ENCODE measurements around the gene ATG10. TPM values are rescaled to one million over a fixed set of nuclear protein-coding genes. Genes with fewer than 3 reads are reported as not detected.

ATG10 gene
- total RNA-seq, 1 experiment from 2014 or later: 11.8 TPM

- Histone ChIP-seq H4K20me1 (ENCODE audit: low read length) (no peaks in the 10 kb centered on the region), H3K36me3 (ENCODE audit: low read depth, low read length) (no peaks in the 10 kb centered on the region), H3F3A (ENCODE audit: low read length, unreplicated experiment) (no peaks in the 10 kb centered on the region), H3K4me2 (ENCODE audit: low read length) (no peak overlapping the region), H3K9ac (ENCODE audit: low read length) (no peak overlapping the region), H3K4me3 (ENCODE audit: low read length) (no peak overlapping the region), H3K27me3 (ENCODE audit: low read length) (no peaks in the 10 kb centered on the region), H3K4me1 (ENCODE audit: insufficient read depth, low read length) (no peaks in the 10 kb centered on the region), H2AFZ (ENCODE audit: low read length) (no peak overlapping the region), H3K27ac (ENCODE audit: low read length) (no peak overlapping the region), H3K9me3 (ENCODE audit: low read length) (no peaks in the 10 kb centered on the region), H3K79me2 (ENCODE audit: low read length) (no peaks in the 10 kb centered on the region), H3K9me2 (replicated peaks; ENCODE audit: low read length) (no peaks in the 10 kb centered on the region)
- no TSS peak for BruUV-seq (replicated peaks)
- POLR2A ChIA-PET (ENCODE audit: unreplicated experiment): no interaction called here
- intact Hi-C loops (cut with micrococcal nuclease): no loop called here
- TF ChIP-seq CTCF (conservative IDR thresholded peaks at IDR 0.05; ENCODE audit: low read depth, low read length) (no peak), EZH2phosphoT487 (IDR thresholded peaks at IDR 0.05; ENCODE audit: borderline replicate concordance, low read length) (no peak), EZH2 (IDR thresholded peaks at IDR 0.05; ENCODE audit: low read length, unreplicated experiment) (no peak)
- no peak for DNase-seq
- no peak for ATAC-seq
- CTCF ChIA-PET: no interaction called here
These were observed 285.4 kb downstream of the ATG10 start for GRCh38 chr5:82257247-82257646.

DNA sequence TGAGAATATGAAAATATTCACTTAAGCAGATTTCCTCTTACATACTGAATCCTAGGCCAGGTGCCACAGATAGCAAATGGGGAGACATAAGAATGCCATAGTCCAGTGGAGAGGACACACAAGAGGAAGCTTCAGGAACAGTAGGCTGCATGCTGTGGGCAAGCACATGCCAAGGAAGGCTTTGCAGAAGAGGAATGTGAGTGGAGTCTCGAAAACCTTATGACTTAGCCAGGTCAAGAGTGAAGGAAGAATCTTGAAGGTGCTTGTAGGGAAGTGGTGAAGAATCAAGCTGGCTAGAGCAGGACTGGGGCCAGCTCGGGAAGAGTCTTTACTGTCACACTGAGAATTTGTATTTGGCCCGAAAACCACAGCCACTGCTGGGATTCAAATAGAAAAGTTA, 285.9 kb downstream of the ATG10 start:
- Histone ChIP-seq H3K9me2 (replicated peaks; ENCODE audit: low read length) (no peaks in the 10 kb centered on the region), H3K4me3 (ENCODE audit: low read length) (no peak overlapping the region), H3K4me1 (ENCODE audit: insufficient read depth, low read length) (no peaks in the 10 kb centered on the region), H3K27ac (ENCODE audit: low read length) (no peak overlapping the region), H3K79me2 (ENCODE audit: low read length) (no peaks in the 10 kb centered on the region), H3K9ac (ENCODE audit: low read length) (no peak overlapping the region), H2AFZ (ENCODE audit: low read length) (no peak overlapping the region), H3K9me3 (ENCODE audit: low read length) (no peaks in the 10 kb centered on the region), H4K20me1 (ENCODE audit: low read length) (no peaks in the 10 kb centered on the region), H3K27me3 (ENCODE audit: low read length) (no peaks in the 10 kb centered on the region), H3K36me3 (ENCODE audit: low read depth, low read length) (no peaks in the 10 kb centered on the region), H3F3A (ENCODE audit: low read length, unreplicated experiment) (no peaks in the 10 kb centered on the region), H3K4me2 (ENCODE audit: low read length) (no peak overlapping the region)
- TF ChIP-seq EZH2 (IDR thresholded peaks at IDR 0.05; ENCODE audit: low read length, unreplicated experiment): no peak
- no peak for TF ChIP-seq EZH2phosphoT487 (IDR thresholded peaks at IDR 0.05; ENCODE audit: borderline replicate concordance, low read length)
- intact Hi-C loops (cut with micrococcal nuclease): no loop called here
- ATAC-seq: no peak
- BruUV-seq (replicated peaks): no TSS peak
- ChIA-PET POLR2A (ENCODE audit: unreplicated experiment) (no interaction called here), CTCF (no interaction called here)
- DNase-seq: no peak

DNA sequence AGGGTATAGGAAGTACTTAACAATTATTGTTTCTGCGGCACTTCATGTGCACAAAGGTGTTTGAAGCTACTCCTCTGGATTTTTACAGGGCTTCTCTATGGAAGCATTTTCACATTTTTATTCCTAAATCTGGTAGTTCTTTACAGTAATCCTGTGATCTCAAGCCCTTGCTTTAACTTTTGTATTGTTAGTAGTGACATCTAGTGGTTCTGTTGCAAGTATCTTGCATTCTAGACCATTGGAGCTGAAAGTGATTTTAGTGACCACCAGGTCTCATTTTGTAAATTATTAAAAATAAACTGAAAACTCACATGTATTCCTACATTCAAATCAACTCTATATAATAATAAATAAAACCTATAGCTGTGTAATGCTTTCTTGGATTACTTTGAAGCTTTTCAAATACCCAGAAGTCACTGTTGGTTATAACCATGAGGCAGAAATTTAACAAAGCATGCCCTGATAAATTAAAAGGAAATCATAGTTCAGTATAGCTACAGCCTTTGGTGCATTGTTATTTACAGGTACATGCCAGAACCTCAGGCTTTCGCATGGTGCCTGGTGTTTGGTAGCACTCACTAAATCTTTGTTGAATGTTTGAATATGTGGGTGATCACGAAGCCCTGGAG, 287.5 kb downstream of the ATG10 start:
- intact Hi-C loops (cut with micrococcal nuclease): loop anchor here (1.0 kb wide), 1 partner anchor 152 kb away; no protein-coding TSS in a partner anchor
- no TSS peak for BruUV-seq (replicated peaks)
- Histone ChIP-seq H3K27me3 (ENCODE audit: low read length) (no peaks in the 10 kb centered on the region), H3K4me2 (ENCODE audit: low read length) (no peak overlapping the region), H3K4me1 (ENCODE audit: insufficient read depth, low read length) (no peaks in the 10 kb centered on the region), H3K79me2 (ENCODE audit: low read length) (no peaks in the 10 kb centered on the region), H3K9me3 (ENCODE audit: low read length) (no peaks in the 10 kb centered on the region), H3F3A (ENCODE audit: low read length, unreplicated experiment) (no peaks in the 10 kb centered on the region), H3K9ac (ENCODE audit: low read length) (no peak overlapping the region), H3K27ac (ENCODE audit: low read length) (no peak overlapping the region), H3K4me3 (ENCODE audit: low read length) (no peak overlapping the region), H3K36me3 (ENCODE audit: low read depth, low read length) (no peaks in the 10 kb centered on the region), H2AFZ (ENCODE audit: low read length) (no peak overlapping the region), H3K9me2 (replicated peaks; ENCODE audit: low read length) (no peaks in the 10 kb centered on the region), H4K20me1 (ENCODE audit: low read length) (no peaks in the 10 kb centered on the region)
- ChIA-PET CTCF (interaction anchor here (0.8 to 1.0 kb wide), 2 partner anchors 19 to 93 kb away, joined by 3 to 5 read pairs; partner anchors contain the start of gene RPS23), POLR2A (ENCODE audit: unreplicated experiment) (no interaction called here)
- ATAC-seq: peak; percentile 77
- TF ChIP-seq EZH2phosphoT487 (IDR thresholded peaks at IDR 0.05; ENCODE audit: borderline replicate concordance, low read length): no peak
- no peak for TF ChIP-seq EZH2 (IDR thresholded peaks at IDR 0.05; ENCODE audit: low read length, unreplicated experiment)
- TF ChIP-seq CTCF (conservative IDR thresholded peaks at IDR 0.05; ENCODE audit: low read depth, low read length): peak; percentile 68
- peak; percentile 30 for DNase-seq
